ENCODE data around the gene FBXO15.

The FBXO15 gene

DNA sequence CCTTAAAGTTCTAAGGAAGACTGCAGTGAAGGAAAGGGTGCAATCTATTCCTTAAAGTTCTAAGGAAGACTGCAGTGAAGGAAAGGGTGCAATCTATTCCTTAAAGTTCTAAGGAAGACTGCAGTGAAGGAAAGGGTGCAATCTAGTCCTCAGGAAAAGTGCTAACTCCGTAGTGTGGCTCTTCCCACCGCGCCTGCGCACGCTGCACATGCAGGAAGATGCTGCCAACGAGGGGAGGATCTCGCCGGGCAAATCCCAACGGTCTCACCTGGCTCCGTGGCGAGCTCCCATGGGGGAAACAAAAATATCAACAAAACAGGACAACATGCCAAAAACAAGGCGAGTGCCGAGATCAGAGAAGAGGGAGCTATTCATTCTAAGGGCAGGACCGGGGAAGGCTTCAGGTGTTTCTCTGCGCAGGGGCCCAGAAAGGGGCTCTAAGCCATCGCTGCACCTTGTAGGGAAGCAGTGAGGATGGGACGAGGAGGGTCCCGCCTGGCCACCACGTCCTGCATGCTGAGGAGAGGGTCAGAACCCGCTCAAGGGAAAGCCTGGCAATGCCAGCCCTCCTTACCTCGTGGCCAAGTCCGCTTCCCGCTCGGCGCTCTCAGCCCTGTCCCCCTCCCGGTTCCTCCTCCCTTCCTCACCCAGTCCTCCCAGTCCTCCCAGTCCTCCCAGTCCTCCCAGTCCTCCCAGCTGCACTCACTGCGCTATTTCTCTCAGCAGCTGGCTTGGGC is 25.2 kb upstream of the FBXO15 start:
- TF ChIP-seq, protein P1, sequence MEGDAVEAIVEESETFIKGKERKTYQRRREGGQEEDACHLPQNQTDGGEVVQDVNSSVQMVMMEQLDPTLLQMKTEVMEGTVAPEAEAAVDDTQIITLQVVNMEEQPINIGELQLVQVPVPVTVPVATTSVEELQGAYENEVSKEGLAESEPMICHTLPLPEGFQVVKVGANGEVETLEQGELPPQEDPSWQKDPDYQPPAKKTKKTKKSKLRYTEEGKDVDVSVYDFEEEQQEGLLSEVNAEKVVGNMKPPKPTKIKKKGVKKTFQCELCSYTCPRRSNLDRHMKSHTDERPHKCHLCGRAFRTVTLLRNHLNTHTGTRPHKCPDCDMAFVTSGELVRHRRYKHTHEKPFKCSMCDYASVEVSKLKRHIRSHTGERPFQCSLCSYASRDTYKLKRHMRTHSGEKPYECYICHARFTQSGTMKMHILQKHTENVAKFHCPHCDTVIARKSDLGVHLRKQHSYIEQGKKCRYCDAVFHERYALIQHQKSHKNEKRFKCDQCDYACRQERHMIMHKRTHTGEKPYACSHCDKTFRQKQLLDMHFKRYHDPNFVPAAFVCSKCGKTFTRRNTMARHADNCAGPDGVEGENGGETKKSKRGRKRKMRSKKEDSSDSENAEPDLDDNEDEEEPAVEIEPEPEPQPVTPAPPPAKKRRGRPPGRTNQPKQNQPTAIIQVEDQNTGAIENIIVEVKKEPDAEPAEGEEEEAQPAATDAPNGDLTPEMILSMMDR (IDR thresholded peaks at IDR 0.05) = no peak

DNA sequence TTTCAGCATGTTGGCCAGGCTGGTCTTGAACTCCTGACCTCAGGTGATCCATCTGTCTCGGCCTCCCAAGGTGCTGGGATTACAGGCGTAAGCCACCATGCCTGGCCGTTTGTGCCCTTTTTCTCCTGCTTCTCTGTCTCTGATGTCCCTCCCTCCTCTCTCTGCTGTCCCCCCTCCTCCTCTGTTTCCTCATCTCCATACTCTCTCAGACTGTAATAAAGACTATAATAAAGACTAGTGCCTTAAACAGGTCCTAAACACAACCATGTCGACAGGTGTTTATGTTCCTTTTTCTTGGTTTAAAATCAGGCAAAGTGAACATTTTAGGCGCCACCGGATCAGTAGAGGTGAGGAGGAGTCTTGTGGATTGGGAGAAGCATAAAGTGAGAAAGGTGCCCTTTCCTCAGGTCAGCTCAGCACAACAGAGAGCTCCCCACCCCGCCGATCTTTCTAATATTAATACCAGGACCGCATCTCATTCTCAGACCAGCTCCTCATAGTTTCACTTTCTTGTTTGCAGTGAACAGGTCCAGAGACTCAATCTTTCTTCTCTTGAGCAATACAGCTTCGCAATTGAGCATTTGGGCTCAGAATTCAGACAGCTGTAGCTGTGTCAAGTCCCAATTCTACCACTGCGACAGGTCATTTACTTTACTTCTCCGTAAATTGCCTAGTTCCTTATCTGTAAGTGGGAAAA is 24.4 kb upstream of the FBXO15 start:
- TF ChIP-seq, protein P1 (IDR thresholded peaks at IDR 0.05) = no peak

DNA sequence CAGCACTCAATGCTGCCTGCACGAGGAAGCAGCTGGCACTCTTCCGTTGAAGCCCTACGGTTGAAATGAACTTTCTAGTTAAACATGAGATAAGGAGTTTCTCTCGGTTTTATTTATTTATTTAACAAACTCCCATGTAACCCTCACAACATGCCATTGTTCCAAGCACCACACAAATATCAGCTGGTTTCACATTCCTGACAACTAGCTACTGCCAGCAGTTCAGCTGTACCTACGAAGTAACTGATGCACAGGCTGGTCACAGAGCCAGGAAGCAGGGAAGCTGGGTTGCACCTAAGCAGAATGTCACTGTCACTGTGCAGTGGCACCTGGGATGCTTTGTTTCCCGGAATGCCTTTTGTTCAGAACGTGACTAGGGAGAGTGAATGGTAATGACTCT is 18.8 kb upstream of the FBXO15 start:
- TF ChIP-seq, protein P1 (IDR thresholded peaks at IDR 0.05) = no peak

DNA sequence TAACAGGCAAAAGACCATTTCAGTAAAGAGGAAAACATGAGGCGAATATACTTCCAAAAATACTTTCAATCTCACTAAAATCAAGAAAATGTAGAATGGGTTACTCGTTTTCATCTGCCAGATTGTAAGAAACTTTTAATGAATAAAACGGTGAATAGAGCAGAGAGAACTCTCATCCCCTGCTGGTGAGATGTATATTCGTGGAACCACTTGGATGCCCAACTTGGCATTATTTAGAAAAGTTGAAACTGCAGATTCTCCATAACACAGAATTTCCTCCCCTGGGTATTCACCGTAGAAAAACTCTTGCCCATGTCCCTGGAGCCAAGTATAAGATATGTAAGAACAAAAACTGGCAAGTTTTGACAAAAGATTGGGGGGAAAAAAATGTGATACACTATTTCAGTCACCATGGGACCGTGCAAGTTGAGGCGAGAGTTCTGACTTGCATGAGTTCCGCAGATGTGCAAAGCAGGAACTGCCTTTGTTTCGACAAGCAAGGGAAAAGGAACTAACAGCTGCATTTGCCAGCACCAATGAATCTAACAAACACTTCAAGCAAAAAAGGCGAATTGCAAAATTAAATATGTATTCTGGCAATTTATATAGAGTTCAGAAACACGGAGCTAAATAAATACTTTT is 15.5 kb upstream of the FBXO15 start:
- TF ChIP-seq, protein P1 (IDR thresholded peaks at IDR 0.05) = no peak

DNA sequence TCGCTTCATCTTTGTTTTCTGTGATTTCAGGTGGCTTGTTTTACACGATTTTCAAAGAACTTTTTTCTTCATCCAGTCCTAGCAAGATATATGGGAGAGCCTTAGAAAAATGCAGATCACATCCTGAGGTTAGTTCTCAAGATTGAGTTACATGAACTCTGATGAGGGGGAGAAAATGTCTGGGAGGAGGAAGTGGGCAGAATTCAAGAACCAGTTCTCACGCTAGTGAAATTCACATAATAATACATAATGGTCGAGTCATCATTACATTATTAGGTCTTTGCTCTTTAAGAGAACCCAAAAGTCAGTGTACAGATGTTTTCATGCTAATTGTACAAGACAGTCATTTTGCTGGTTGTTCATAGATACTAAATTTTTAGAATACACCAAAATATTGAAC is 7.6 kb upstream of the FBXO15 start:
- TF ChIP-seq, protein P1 (IDR thresholded peaks at IDR 0.05) = no peak

DNA sequence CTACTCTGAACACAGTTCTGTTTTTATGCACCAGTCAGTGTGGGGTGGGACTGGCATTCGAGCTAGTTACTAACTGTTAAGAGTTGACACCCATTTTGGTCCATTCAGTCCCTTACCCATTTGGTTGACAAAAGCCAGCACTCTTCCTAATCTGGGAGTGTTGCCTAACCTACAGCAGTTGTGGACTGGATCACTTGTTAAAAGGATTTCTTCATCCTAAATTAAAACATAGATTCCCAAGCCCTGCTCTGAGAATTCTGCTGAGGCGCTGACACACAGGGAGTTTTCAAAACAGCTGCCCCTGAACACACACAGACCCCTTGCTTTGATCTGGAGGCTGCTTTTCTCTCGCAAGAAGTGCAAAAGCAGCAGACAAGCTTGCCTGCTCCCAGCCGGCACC is 7.1 kb upstream of the FBXO15 start:
- TF ChIP-seq, protein P1 (IDR thresholded peaks at IDR 0.05) = no peak

DNA sequence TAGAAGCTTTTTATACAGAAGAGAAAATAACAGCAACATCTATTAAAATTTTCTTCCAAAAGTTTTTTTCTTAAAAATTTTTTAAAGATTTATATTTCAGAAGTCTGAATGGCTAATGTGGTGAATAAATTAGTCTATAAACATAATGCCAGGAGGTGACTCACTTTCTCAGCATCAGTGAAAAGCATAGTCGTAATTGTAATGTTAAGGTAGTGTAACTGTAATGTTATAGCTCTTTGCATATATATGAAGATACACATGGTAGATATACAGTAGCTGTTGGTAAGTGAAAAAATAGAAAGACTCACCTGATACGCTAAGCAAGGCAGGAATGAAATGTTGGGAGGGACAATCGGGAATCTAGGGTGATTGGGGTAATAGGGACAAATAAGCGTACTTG is 6.2 kb upstream of the FBXO15 start:
- TF ChIP-seq, protein P1 (IDR thresholded peaks at IDR 0.05) = no peak
